Putamen (tissue), 1 donor: ENCODE results near the gene TMEM121B.

Source experiments
- DNase-seq: peaks from one replicate; pipeline ENCODE4 v3.0.0-alpha.2; 2016; ENCODE audit warnings: low spot score

TMEM121B gene

DNA sequence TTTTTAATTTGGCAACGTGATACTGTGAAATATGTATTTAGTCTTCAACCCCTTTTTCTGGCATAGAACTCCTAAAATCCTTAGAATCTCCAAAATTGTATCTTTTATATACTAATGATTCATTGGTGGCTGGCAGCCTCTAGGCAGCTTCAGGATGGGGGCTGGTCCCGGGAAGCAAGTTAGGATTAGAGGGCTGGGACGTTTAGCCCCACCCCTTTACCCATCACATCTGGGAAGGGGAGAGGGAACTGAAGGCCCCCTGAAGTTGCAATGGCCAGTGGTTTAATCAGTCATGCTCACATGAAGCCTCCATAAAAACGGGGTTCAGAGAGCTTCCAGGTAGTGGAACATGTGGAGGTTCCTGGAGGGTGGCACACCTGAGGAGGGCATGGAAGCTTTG lies 29.3 kb downstream of the TMEM121B start:
- DNase-seq, result no peak

DNA sequence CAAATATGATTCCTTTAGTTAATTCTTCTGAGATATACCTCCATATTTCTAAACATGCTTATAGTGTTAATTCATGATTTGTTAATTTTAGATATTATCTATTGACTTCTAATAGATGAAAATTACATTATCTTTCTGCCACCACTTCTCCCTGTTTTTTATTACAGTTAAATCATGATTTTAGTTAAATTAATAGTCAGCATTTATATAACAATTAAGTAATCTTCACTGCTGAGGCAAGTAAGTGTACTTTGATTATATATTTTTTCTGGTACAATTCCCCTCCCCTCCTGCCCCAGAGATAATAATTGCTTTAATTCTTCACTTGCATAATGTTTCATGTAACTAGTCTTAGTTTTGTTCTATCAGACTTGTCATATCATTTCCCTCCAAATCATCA lies 30.6 kb downstream of the TMEM121B start:
- DNase-seq, result no peak

DNA sequence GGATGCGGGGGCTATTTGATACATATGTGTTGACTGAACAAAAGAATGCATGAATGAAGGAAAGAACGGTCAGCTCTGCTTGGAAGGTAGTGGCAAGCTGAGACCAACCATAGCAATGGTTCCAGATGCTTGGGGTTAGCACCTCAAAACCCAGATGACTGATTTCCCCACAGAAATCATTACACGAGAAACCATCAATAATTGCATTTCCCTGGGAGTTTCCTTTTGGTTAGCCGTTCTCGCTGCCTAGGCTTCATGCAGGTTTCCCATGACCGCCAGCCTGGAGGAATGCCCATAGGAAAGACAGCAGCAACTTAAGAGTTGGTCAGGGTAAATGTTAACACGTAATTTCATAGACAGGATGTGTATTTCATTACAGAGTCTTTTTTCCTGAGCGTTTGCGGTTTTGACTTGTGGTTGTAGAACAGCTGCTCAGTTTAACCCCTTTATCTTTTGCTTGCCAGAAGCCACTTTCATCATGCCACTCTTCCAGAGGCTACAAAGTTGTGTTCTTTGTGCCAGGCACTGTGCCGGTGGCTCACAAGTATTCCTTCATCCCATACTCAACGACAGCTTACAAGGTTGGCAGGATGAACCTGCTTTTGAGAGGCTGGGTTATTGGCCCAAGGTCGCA lies 33.5 kb downstream of the TMEM121B start:
- no peak for DNase-seq

DNA sequence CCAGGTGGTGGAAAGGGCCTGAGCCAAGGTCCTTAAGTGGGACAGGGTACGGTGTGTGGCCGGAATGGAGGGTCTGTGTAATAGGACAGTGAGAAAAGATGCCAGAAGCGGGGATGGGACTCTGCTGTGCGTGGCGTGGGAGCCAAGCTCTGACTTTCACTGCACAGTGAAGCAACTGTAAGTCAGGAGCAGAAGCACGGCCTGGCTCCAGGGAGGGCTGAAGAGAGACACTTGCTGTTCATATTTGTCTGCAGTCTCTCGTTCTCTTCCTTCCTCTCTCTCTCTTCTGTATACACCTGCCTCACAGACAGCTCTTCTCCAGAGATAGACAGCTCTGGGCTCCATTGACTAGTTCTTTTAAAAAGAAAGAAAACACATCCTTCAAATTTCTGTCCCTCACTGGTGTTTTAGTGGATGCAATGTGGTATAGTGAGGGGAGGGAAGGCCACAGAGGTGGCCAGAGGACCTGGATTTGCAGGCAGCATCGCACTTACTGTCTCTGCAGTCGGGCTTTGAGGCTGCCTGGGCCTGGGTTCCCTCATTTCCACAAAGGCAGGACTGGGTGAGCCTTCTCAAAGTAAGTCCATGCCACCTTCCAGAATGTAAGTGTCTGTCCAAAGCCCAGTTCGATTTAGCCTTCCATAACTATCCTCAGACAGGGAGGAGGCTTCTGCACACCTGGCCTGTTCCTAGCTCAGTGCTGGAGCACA lies 34.2 kb downstream of the TMEM121B start:
- no peak for DNase-seq

DNA sequence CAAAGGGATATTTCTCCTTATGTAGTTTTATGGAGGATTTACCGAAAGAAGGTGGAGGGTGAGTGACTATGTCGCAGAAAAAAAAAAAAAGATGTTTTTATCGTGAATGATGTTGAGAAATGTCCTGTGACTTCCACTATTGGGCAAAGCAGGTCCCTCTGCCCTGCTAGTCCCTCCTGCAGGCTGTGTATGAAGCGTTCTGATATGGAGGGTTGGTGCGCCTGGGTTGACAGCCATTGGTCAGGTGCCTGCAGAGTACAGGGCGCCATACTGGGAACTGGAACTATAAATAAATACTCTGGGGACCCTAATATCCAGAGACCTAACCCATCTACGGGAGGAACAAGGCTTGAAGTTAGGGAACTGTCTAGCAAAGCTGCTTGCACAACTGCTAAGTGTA lies 34.9 kb downstream of the TMEM121B start:
- DNase-seq, result no peak

DNA sequence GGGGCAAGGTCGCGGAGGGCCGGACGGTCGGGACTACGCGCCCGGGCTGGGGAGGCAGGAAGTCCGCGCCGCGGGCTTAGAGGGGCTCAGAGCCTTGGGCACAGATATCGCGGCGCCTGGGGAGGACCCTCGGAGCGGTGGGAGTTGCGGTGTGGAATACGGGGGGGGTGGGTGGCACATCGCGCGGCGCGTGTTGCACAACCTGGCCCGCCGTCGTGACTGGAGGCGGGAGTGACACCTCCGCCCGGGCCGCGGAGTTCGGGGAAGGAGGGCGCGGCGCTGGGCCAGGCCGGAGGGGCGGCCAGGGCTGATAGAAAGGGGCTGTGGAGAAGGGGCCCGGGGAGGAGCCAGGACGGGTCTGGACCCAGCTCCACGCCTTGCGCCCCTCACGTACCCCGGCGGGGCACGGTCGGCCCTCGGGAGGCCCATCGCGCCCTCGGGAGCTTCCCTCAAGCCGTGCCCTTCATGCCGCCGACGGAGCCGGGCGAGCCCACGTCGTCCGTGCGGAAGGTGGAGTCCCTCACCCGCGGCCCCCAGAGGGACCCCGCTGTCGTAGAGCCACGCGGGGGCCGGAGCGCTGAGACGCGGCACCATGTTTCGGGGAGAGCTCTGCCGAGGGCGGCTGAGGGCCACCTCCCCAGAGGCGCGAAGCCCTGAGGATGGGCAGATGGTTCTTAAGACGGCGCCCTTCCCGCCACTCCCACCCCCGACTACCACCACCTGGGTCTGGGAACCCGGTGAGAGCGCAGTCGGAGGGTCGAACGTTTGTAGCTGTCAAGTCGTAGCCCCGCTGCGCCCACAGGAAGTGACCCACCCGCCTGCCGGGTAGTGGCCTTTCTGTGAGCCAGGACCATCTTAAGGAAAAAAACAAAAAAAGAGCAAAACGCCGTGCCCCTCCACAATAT lies 35.6 kb downstream of the TMEM121B start:
- DNase-seq, result no peak

DNA sequence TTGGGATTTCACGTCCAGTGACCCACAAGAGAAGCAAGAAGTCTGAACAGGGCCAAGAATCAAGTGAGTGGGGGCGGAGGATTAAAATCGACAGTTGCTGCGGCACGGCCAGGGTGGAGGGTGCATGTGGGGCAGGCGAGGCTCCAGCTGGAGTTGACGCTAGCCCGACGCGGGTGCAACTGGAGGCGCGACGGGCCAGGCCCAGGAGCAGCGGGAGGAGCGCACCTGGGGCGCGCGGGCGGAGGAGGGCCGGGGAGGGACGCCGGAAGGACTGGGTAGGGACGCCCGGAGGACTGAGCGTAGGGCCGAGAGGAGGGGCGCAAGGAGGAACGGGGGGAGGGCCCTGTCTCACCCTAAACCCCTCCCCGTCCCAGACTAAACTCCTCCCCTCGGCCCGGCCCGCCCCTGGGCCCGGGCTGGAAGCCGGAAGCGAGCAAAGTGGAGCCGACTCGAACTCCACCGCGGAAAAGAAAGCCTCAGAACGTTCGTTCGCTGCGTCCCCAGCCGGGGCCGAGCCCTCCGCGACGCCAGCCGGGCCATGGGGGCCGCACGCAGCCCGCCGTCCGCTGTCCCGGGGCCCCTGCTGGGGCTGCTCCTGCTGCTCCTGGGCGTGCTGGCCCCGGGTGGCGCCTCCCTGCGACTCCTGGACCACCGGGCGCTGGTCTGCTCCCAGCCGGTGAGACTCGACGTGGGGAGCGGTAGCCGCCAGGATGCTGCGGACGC lies 36.4 kb downstream of the TMEM121B start, which contains the start of gene IL17RA:
Gene IL17RA, plus strand, starts transcription at position 447 of the 723 bp plus-strand sequence. Its CDS starts 92 bp downstream, at position 539.
- peak; percentile 83 for DNase-seq

DNA sequence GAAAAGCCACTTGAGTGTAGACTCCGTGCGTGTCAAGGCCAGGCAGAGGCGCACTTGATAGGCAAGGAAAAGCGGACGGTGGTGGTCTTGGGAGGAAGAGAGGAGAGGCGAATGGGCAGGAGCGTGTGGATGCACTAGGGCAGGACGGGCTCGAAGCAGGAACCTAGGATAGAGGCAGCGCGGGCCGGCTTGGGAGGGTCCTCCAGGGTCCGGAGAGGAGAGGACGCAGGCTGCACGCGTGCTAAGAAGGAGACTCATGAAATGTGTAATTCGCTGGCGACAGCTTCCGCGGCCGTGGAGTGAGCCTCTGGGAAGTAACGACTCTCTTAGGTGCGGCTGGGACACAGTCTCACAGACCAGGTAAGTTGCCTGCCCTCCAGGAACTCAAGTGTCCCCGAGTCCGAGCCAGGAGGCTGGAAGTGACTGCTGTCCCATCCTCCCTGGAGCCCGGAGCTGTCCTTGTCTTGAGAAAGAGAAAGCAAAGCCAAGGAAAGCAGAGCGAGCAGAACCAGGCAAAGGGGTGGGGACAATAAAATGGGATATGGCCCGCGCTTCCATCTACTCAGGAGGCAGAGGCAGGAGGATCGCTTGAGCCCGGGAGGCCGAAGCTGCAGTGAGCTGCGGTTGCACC lies 37.2 kb downstream of the TMEM121B start:
- DNase-seq, result no peak

DNA sequence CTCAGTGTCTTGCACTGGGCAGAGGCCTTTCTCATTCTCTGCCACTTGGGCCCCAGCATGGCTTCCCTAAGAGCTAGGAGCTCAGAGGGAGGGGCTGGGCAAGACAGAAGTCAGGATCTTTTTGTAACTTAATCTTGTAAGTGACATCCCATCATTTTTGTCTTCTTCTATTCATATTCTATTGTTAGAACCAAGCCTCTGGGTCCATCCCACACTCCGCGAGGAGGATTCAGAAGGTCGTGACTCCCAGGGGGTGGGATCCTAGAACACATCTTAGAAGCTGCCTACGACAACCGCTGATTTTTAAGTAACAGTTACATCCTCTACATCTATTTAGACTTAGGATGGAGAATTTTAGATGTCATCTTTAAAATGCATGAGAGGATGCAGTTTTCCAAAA lies 37.9 kb downstream of the TMEM121B start:
- peak; percentile 79 for DNase-seq

DNA sequence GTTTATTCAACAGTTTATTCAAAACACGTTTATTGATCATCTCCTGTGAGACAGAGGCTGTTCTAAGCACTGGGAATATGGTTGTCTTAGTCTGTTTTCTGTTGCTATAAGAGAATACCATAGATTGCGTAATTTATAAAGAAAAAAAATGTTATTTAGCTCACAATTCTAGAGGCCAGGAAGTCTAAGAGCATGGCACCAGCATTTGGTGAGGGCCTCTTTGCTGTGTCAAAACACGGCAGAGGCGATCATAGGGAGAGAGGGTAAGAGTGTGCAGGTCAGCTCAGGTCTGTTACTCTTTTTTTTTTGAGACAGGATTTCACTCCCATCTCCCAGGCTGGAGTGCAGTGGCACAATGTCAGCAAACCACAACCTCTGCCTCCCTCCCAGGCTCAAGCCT lies 41.6 kb downstream of the TMEM121B start:
- no peak for DNase-seq

DNA sequence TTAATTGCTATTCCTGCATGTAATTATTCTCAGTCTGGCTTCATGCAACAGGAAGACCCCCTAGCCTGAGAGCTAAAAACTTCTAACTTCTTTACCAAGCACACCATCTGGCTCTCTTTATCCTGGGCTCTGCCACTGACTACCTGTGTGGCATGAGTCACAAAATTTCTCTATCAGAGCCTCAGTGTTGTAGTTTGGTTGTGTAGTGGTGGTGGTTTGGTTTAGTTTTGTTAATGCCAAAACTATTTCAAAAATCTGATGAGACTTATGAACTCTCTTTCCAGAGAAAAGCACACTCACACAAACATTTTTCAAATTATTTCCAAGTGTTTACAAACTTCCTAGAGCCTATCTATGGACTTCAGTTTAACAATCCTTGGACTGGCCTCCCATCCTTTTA lies 43.9 kb downstream of the TMEM121B start:
- no peak for DNase-seq

DNA sequence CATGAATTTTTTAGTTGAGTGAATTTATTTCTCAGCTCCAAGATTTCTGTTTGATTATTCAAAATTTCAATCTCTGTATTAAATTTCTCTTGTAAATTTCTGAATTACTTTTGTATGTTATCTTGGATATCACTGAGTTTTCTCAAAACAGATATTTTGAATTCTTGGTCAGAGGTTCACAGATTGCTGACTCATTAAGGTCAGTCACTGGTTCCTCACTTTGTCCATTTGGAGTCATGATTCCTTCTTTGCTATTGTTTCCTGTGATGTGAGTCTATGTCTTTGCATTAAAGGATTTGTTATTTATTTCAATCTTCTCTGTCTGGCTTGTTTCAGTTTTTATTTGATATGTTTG lies 46.5 kb downstream of the TMEM121B start:
- DNase-seq, result no peak

DNA sequence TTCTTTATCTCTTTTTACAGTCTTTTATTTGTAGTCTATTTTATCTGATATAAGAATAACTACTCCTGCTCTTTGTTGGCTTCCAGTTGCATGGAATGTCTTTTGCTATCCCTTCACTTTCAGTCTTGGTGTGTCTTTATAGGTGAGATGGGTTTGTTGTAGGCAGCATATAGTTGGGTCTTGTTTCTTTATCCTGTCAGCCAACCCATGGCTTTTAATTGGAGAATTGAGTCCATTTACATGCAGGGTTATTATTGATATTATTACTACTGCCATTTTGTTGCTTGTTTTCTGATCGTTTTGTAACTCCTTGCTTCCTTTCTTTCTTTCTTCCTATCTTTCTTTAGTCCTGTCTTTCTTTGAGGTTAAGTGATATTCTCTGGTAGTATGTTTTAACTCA lies 48.3 kb downstream of the TMEM121B start:
- DNase-seq, result no peak
